ENCODE results near the gene CLASP2.
"Not testable (repeated sequence)": the region's sequence is repeated elsewhere in the genome, so short reads cannot be mapped to it uniquely, and the experiment has no call there.

Gene CLASP2

DNA sequence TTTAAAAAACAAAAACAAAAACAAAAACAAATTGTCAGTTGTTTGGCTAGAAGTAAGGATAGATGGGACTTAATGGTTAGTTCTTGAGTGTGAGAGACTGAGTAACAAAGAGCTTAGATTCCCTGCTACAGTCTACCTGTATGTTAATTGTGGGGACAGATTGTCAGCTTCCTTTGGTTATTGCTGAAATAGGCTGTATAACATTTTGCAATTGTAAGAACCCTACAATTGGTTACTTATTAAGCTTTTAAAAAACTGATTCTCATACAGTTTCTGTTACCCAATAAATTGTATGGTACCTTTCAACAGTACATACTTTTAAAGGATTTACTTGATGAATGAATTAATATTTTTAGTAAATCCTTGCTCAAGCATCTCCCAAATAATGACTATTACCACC lies 35.3 kb downstream of the CLASP2 start:
- no peak for DNase-seq

GRCh38 chr3:33681667-33682066 lies 36.4 kb downstream of the CLASP2 start:
- no peak for DNase-seq

GRCh38 chr3:33678073-33678472 lies 40.0 kb downstream of the CLASP2 start:
- DNase-seq: no peak

DNA sequence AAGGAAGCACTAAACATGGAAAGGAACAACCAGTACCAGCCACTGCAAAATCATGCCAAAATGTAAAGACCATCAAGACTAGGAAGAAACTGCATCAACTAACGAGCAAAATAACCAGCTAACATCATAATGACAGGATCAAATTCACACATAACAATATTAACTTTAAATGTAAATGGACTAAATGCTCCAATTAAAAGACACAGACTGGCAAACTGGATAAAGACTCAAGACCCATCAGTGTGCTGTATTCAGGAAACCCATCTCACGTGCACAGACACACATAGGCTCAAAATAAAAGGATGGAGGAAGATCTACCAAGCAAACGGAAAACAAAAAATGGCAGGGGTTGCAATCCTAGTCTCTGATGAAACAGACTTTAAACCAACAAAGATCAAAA lies 44.6 kb downstream of the CLASP2 start:
- DNase-seq: not testable (repeated sequence)

DNA sequence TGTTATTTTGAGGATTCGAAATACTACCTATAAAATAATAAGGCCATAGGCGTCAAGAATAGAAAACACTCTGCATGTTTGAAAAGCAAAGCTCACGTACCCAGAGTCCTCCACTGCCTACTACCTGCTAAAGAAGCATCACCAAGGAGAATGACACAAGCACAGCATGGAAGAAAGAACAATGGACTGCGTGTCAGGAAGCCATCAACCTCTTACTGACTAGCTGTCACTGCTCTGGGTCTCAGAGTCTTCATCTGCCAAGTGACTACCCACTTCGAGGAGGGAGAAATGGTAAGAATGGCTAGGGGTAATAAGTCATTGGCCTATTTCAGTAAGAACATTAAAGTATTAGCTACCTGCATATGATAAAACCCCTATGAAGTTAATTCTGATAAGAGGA lies 49.4 kb downstream of the CLASP2 start:
- no peak for DNase-seq

DNA sequence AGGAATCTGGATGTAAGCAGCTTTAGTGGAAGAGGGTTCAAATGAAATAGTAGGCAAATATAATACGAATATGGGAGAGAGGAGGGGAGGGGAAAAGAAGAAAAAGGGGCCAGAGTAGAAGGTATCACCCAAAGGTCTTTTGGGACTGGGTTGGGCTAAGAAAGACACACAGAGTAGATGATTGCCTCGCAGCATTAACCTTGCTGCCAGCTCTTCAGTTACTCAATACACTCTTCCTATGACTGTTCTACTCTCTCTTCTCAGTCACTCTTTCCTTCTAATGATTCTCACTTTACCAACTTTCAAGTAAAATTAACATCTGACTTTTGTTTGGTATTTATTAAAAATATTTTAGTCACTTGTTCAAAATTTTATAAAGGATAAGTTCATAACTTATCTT lies 52.8 kb downstream of the CLASP2 start:
- no peak for DNase-seq

GRCh38 chr3:33664195-33664594 lies 53.9 kb downstream of the CLASP2 start:
- DNase-seq: no peak

DNA sequence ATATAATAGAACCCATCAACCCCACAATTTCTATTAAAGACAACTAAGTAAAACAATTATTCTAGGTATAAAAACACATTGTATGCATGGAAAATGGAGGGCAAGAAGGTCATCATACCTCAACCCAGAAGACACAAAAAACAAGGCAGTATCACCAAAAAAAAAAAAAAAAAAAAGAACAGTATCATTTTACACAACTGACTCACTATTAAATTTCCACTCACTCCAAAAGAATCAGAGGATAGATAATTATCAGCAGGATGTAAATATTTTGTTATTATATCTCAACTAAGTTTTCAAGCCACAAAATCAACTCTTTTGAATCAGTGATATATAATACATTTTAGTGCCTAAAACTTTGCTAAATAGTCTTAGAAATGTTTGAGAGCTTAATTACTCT lies 55.0 kb downstream of the CLASP2 start:
- DNase-seq: no peak

DNA sequence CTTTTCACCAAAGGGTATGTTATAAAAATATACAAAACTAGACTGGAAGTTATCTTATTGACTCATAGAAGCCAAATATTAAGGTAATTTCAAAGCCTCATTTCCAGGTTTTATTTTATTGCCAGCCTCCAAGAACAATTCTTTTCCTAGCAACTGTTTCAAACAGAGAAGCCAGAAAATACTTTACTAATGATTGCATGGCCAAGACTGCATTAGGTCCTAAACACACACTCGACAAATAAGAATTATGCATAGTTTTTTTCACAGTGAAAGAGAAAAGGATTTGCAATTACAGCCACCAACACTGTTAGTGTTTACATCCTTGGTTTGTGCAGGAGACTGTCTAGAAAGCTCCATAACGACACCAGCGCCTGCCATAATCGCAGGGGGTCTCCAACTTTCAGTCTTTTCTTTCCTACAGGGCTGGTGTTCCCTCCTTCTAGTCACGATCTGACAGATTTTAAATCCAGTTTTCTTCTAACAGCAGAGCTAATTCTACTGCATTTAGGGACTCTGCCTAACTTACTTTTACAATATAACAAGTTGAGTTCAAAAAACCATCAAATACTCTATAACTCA lies 58.1 kb downstream of the CLASP2 start:
- DNase-seq: no peak

- DNase-seq: no peak
Observed at GRCh38 chr3:33658991-33659848, 58.8 kb downstream of the CLASP2 start.

DNA sequence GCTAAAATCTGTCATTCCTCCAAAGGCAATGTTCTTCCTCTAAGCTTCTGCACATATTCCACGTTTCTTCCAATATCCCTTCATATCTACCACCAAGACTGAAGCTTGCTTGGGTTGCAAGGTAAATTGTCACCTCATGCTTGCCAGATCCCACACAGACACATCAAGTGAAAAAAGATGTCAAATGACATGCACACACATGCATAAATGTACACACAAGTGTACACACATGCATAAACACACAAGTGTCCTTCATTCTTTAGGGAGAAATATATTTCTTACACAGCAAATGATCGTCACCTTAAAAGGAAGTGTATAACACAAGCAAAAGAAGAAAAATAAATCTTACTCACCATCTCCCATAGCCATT lies 59.4 kb downstream of the CLASP2 start:
- DNase-seq: no peak

DNA sequence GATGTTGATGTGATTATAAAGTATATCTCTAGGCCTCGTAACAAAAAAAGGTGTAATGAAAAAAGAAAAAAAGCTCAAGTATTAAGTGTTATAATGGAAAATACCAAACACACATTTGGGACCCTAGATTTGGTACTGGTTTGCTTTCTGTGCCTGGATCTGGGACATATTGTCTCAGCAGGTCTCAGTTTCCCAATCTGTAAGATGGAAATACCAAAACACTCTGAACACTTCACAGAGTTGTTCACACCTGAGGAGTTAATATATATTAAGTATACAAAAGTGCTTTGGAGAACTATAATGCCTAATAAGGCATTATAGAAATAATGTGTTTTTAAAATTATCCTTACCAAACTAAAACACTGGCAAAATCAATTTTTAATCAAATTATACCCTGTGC lies 60.0 kb downstream of the CLASP2 start:
- DNase-seq: no peak

DNA sequence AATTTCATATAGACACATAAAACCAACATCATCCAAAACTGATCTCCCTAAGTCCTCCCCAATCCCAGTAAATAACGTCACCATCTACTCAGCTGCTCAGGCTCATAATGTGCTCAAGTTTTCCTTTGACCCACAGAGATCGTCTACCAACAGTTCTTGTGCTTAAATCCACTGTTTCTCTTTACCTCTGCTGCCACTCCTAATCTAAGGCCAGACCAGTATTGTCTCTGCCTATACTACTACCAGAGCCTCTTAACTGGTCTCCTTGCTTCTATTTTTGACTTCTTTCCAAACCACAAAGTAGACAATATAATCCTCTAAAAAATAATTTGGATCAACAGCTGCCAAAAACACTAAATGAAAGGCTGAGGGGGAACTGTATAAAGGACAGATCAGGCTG lies 65.3 kb downstream of the CLASP2 start:
- no peak for DNase-seq

DNA sequence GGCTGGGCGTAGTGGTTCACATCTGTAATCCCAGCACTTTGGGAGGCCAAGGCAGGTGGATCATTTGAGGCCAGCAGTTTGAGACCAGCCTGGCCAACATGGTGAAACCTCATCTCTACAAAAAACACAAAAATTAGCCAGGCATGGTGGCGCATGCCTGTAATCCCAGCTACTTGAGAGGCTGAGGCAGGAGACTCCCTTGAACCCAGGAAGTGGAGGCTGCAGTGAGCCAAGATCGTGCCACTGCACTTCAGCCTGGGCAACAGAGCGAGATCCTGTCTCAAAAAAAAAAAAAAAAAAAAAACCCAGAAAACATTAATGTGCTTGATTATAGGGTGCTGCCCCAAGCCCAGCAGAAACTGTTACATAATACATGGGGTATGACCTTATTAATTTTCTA lies 67.0 kb downstream of the CLASP2 start:
- not testable (repeated sequence) for DNase-seq

DNA sequence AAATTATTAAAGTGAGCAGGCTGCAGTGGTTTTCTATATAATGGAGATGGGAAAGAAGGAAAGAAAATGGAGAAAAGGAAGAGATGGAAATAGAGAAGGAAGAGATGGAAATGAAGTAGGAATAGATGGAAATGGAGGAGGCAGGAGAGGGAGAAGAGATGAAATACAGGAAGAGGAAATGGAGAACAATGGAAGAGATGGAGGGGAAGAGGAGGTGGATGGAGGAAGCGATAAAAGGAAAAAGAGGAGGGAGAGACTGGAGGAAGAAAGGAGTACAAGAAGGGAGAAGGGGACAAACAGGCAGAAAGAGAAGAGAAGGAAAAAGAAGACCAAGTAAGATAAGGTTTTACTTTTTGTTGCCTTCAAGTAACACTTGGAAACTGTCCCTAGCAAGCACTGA lies 67.6 kb downstream of the CLASP2 start:
- no peak for DNase-seq

DNA sequence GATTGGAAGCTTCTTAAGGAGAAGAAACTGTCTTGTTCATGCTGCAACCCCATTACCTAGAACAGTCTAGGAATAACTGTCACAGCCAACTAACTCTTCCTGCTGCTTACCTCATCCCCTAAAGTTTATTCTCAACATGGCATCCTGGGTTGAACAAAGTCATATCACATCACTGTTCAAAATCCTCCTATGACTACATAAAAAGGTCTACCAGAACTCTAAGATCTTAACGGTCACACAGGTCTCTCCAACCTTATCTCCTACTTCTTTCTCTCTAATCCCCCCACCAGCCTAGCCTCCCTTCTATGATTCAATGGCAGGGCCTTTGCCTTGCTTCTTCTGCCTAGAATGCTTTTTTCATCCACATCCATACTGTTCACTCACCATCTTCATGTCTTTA lies 69.3 kb downstream of the CLASP2 start:
- DNase-seq: no peak

GRCh38 chr3:33646406-33646805 lies 71.6 kb downstream of the CLASP2 start:
- no peak for DNase-seq

DNA sequence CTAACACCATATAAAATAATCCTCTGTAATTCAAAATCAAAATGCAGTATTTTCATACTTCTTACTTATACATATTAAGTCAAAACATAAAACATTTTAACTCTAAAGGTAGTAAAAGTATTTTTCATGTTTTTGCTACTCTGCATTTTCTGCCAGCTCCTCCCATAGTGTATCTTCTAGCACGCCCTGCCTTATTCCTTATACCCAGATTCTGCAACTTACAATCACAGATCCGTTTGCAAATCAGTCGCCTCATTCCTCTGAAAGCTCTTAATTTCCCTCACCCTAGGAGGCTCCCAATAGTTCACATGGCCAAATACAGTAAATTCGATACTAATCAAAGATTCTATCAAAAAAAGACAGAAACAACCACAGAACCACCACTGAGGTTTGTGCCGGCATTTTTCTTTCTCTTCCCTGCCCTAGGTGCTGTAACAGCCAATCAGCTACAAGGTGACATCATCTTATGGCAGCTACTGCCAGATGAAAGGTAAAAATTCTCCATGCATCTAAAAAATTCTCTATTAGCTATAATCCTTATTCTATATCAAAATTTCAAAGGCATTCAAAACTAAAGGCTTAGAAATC lies 72.9 kb downstream of the CLASP2 start:
- DNase-seq: peak; percentile 23

GRCh38 chr3:33644582-33644981 lies 73.5 kb downstream of the CLASP2 start:
- no peak for DNase-seq

GRCh38 chr3:33642806-33643205 lies 75.2 kb downstream of the CLASP2 start:
- no peak for DNase-seq

DNA sequence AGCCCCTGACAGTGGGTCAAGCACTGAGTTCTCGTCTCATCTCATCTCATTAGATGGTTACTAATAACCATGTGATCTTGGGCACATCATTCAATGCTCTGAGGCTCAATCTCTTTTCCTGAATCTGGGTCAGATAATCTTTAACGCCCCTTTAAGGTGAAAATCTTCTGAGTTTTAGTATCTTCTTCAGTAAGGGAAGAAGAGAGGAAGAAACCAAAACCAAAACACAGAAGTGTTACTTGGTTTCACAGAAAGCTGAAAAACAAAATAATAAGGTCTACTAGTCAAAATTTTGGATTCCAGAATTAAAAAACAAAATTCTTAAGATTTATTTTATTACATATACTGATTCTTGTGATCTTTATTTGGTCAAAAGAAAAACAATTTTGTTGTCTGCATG lies 78.2 kb downstream of the CLASP2 start:
- no peak for DNase-seq

DNA sequence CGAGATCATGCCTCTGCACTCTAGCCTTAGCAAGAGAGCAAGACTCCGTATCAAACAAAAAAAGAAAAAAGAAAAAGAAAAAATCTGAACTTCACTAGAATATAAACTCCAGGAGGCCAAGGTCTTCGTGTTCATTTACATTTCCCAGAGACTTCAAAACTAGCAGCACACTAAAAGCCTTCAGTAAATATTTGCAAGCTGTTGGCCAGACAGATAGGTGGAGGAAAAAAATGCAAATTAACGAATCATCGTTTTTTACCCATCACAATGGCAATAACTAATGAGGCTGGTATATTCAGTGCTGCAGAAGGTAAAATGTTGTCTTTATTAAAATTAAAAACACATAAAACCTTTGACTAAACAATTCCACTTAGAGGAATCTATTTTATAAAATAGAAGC lies 80.6 kb downstream of the CLASP2 start:
- no peak for DNase-seq

DNA sequence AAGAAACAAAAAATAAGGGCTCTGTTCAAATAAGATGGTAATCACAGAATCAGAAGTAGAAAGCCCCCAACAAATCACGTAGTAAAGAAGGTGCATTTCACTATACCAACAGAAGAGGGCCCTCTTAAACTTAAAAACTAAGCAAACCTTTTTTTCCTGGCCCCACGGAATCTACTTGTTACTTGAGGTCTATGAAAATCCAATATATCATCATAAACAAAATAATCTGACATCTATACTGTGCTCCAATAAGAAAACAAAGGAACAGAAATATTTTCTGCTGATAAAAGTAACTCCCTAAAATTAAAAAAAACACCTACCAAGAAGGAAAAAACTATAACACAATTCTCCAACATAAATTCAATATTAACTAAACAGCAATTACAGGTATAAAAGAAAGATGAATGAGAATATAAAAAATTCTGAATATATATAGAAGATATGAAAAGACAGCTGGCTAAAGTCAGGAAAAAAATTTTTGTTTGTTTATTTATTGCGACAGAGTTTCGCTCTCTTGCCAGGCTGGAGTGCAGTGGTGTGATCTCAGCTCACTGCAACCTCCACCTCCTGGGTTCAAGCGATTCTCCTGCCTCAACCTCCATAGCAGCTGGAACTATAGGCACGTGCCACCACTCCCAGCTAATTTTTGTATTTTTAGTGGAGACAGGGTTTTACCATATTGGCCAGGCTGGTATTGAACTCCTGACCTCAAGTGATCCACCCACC lies 81.8 kb downstream of the CLASP2 start:
- DNase-seq: no peak

- no peak for DNase-seq
Observed at GRCh38 chr3:33634262-33634661, 83.8 kb downstream of the CLASP2 start.

Data from stimulated activated CD4-positive, alpha-beta T cell treated with anti-CD3 and anti-CD28 coated beads, Interleukin-15, amount 100 ng/mL, for 24 hours (primary cell).